ENCODE results near the gene ATAD2B.

Gene ATAD2B

DNA sequence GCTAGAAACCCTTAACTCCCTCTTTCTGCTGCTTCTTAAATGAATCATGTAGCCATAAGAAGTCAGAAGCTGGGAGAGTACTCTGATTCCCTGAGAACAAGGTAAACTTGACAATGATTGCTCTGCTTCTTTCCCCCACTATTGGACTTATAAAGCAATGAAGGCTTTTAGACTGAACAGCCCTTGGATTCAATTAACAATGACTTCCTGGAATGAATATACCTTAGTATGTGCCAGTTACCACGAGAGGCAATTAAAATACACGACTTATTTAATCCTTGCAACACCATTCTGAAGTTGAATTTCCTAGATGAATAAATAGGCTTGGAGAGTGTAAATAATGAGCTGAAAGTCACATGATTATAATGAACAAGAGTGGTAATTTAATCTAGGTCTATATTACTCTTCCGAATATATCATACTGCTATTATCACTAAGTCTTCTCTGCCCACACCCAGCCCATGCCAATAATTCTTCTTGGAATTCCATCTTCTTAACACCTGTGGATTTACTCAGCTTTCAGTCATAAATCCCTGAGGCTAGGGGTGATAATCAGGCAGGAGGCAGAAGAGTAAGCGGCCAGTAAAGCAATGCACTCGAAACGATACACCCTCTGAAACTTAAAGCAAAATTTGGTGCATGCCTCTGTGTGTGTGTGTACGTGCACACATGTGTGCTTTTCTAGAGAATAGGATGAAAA, 170.2 kb downstream of the ATAD2B start:
- no peak for DNase-seq (ENCODE audit: low read depth)
- TF ChIP-seq, protein P1, sequence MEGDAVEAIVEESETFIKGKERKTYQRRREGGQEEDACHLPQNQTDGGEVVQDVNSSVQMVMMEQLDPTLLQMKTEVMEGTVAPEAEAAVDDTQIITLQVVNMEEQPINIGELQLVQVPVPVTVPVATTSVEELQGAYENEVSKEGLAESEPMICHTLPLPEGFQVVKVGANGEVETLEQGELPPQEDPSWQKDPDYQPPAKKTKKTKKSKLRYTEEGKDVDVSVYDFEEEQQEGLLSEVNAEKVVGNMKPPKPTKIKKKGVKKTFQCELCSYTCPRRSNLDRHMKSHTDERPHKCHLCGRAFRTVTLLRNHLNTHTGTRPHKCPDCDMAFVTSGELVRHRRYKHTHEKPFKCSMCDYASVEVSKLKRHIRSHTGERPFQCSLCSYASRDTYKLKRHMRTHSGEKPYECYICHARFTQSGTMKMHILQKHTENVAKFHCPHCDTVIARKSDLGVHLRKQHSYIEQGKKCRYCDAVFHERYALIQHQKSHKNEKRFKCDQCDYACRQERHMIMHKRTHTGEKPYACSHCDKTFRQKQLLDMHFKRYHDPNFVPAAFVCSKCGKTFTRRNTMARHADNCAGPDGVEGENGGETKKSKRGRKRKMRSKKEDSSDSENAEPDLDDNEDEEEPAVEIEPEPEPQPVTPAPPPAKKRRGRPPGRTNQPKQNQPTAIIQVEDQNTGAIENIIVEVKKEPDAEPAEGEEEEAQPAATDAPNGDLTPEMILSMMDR (IDR thresholded peaks at IDR 0.05; ENCODE audit: low read depth, low read length): no peak
- TF ChIP-seq MYC (IDR thresholded peaks at IDR 0.05; ENCODE audit: low read depth, low read length): no peak
- TF ChIP-seq MAX (IDR thresholded peaks at IDR 0.05; ENCODE audit: low read depth, low read length): no peak
- no peak for TF ChIP-seq POLR2A (IDR thresholded peaks at IDR 0.05; ENCODE audit: extremely low read depth, insufficient read length)
- H3K4me3 ChIP-seq (ENCODE audit: low read depth, low read length): no peak overlapping the region

GRCh38 chr2:23754970-23755369, 172.0 kb downstream of the ATAD2B start:
- no peak overlapping the region for H3K4me3 ChIP-seq (ENCODE audit: low read depth, low read length)
- no peak for DNase-seq (ENCODE audit: low read depth)
- TF ChIP-seq MYC (IDR thresholded peaks at IDR 0.05; ENCODE audit: low read depth, low read length): no peak

- no peak for DNase-seq (ENCODE audit: low read depth)
- no peak overlapping the region for H3K4me3 ChIP-seq (ENCODE audit: low read depth, low read length)
- TF ChIP-seq POLR2A (IDR thresholded peaks at IDR 0.05; ENCODE audit: extremely low read depth, insufficient read length): no peak
- TF ChIP-seq MYC (IDR thresholded peaks at IDR 0.05; ENCODE audit: low read depth, low read length): no peak
- no peak for TF ChIP-seq MAX (IDR thresholded peaks at IDR 0.05; ENCODE audit: low read depth, low read length)
- TF ChIP-seq, protein P1 (IDR thresholded peaks at IDR 0.05; ENCODE audit: low read depth, low read length): no peak
Measured at GRCh38 chr2:23753291-23754010, 173.5 kb downstream of the ATAD2B start.

GRCh38 chr2:23751747-23752265, 175.1 kb downstream of the ATAD2B start:
- no peak for DNase-seq (ENCODE audit: low read depth)
- TF ChIP-seq MYC (IDR thresholded peaks at IDR 0.05; ENCODE audit: low read depth, low read length) (no peak), MAX (IDR thresholded peaks at IDR 0.05; ENCODE audit: low read depth, low read length) (no peak), POLR2A (IDR thresholded peaks at IDR 0.05; ENCODE audit: extremely low read depth, insufficient read length) (no peak)
- TF ChIP-seq, protein P1 (IDR thresholded peaks at IDR 0.05; ENCODE audit: low read depth, low read length): no peak
- no peak overlapping the region for H3K4me3 ChIP-seq (ENCODE audit: low read depth, low read length)

DNA sequence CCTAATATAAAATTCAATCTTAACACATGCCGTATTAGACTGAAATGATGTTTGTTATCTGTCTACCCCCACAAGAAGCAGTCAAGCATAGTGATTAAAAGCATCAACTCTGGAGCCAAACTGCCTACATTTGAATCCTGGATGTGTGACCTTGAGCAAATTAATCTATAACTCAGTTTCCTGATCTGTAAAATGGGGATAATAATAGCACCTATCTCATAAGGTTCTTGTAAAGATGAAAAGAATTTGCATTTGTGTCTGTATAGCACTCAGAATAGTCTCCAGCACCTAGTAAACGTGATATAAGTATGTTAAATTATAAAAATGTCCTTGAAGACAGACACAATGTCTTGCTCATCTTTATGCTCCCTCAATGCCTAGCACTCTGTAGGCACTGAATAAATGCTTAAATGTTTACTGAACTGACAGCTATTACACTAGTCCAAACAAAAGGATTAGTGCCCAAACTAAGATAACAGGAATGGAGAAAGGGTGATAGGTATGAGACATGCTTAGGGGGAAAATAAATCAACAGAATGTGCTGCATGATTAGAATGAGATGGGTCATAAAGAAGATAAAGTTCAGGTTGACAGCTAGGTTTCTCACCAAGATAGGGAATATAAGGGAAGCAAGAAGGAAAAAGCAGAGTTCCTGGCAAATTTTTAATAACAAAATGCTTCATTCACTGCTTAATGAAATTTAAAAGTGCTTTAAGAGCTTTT, 180.6 kb downstream of the ATAD2B start:
- TF ChIP-seq, protein P1 (IDR thresholded peaks at IDR 0.05; ENCODE audit: low read depth, low read length): no peak
- TF ChIP-seq POLR2A (IDR thresholded peaks at IDR 0.05; ENCODE audit: extremely low read depth, insufficient read length) (no peak), MAX (IDR thresholded peaks at IDR 0.05; ENCODE audit: low read depth, low read length) (no peak), MYC (IDR thresholded peaks at IDR 0.05; ENCODE audit: low read depth, low read length) (no peak)
- no peak overlapping the region for H3K4me3 ChIP-seq (ENCODE audit: low read depth, low read length)
- no peak for DNase-seq (ENCODE audit: low read depth)

GRCh38 chr2:23745726-23746105, 181.2 kb downstream of the ATAD2B start:
- H3K4me3 ChIP-seq (ENCODE audit: low read depth, low read length): no peak overlapping the region
- TF ChIP-seq MAX (IDR thresholded peaks at IDR 0.05; ENCODE audit: low read depth, low read length): no peak
- TF ChIP-seq, protein P1 (IDR thresholded peaks at IDR 0.05; ENCODE audit: low read depth, low read length): no peak
- TF ChIP-seq MYC (IDR thresholded peaks at IDR 0.05; ENCODE audit: low read depth, low read length): no peak
- no peak for TF ChIP-seq POLR2A (IDR thresholded peaks at IDR 0.05; ENCODE audit: extremely low read depth, insufficient read length)
- DNase-seq (ENCODE audit: low read depth): no peak

All from NB4 (cell line).